GM12891 (cell line): ENCODE data around the gene NFATC1.

ENCODE experiments used
- DNase-seq: peaks from one replicate; pipeline ENCODE4 v3.0.0; 2011; ENCODE audit warnings: low spot score; ENCODE audit not compliant: insufficient read length
- FAIRE-seq: peaks from 2 replicates; lab custom pipeline; 2011; peaks lifted over from hg19 to GRCh38; lab: Jason Lieb, UNC
- PAX5 ChIP-seq: IDR thresholded peaks from 2 replicates; pipeline ENCODE4 v1.6.1; 2011; ENCODE audit warnings: low read length, moderate library complexity, mild to moderate bottlenecking; ENCODE audit not compliant: insufficient read depth, severe bottlenecking
- POLR2A ChIP-seq: IDR thresholded peaks from 2 replicates; pipeline ENCODE4 v1.6.1; 2011; ENCODE audit warnings: low read depth, low read length, control low read depth
- POLR2AphosphoS5 ChIP-seq: IDR thresholded peaks from 2 replicates; pipeline ENCODE4 v1.6.1; 2011; ENCODE audit warnings: low read depth, low read length, control low read depth
- POU2F2 ChIP-seq: IDR thresholded peaks from 2 replicates; pipeline ENCODE4 v1.6.1; 2011; ENCODE audit warnings: low read depth, mild to moderate bottlenecking, control low read depth, low read length, moderate library complexity
- SPI1 ChIP-seq: IDR thresholded peaks from 2 replicates; pipeline ENCODE4 v1.6.1; 2011; ENCODE audit warnings: low read depth, low read length, control low read depth
- TAF1 ChIP-seq: IDR thresholded peaks from 2 replicates; pipeline ENCODE4 v1.6.1; 2011; ENCODE audit warnings: low read depth, low read length, control low read depth

The NFATC1 gene

DNA sequence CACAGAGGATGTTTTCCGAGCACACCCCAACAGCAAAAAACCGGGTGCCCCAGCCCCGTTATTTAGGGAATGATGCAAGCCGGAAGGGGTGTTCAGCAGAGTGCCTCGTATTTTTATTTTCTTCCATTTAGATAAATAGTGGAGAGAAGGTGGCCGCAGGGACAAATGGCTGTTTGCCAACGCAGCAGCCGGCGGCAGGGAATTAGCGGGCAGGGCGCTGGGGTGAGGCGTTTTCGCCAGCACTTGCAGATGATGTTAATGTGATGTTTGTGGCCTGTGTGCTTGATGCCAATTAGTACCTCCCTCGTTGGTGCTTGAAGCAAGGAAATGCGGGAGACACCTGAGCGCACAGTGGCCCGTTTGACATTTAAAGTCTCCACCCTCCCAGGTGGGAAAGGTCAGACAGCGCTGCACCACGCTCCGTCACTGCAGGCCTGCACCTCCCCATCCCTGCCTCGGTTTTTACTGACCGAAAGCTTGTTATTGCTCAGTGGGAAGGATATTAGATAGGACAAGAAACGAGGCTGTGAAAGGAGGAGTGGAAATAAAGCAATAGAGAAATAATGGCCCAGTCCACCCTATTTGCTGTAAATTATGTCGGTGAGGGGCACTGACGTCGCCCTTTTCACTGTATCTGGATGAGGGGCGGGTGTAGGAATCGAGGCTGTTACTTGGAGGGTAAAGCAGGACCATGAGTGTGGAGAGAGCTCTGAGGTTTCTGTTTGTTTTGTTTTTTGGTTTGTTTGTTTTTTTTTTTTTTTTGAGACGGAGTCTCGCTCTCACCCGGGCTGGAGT is 39.1 kb downstream of the NFATC1 start:
- peak; percentile 54 for FAIRE-seq
- DNase-seq = no peak
- TF ChIP-seq POU2F2 (no peak), POLR2AphosphoS5 (no peak)

GRCh38 chr18:79436556-79437275 is 41.0 kb downstream of the NFATC1 start:
- TF ChIP-seq POU2F2 (no peak), TAF1 (no peak), POLR2A (no peak), PAX5 (no peak)
- FAIRE-seq (no peak), DNase-seq (no peak)

GRCh38 chr18:79438089-79438897 is 42.6 kb downstream of the NFATC1 start:
- FAIRE-seq = no peak
- TF ChIP-seq POU2F2 (no peak), TAF1 (no peak), POLR2A (no peak), SPI1 (no peak), POLR2AphosphoS5 (no peak), PAX5 (no peak)
- DNase-seq = no peak

DNA sequence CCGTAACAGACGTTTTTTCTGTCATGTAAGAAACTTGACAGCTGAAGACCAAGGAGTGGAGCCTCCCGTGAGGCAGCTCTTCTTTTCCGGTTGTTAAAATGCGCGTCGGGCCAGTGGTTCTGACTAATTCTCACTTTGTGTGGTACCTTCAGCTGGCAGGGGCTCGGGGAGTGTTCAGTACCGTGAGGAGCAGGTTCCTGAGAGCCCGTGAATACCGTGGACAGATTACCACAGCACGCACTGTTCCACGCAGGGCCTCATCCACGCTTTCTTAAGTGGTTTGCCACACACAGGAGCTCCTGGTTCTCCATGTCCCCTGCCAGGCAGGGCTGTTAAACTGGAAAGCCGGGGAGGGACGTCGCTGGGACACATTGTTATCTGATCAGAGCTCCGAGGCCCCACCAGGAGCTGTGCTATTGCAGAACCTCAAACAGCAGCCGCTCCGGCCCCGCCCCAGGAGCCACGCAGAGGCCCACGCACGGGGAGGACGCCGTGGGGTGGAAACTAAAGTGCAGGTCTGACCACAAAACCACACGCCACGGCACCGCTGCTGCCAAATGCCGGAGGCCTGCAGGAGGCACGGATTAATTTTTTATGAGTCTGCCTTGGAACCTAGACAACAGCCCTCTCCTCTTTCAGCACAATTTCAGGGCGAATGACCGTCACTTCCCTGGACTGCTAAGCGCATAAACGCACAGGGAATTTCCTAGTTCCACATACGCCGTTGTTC is 43.3 kb downstream of the NFATC1 start:
- FAIRE-seq = no peak
- TF ChIP-seq TAF1 (no peak), POLR2A (no peak), PAX5 (no peak), SPI1 (no peak), POLR2AphosphoS5 (0 out of 2 replicates have a peak, but pooled peaks have one; percentile 2), POU2F2 (no peak)
- no peak for DNase-seq

DNA sequence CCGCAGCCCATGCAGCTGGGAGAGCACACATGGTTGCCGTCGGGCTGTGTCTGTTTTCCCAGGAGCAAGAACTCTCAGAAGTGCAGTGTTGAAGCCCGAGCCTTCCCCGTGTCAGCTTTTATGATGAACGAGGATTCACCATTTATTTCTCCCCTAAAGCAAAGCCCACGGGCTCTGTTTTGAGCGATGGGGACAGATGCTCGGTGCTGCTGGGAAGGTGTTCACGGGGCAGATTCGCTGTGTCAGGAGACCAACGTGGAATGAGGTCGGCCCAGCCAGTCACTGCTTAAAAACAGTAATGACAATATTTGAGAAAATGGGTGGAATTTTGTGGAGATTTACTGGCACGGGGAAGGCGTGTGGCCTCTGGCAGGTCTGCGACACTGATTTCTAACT is 43.9 kb downstream of the NFATC1 start:
- TF ChIP-seq PAX5 (no peak), POLR2AphosphoS5 (no peak), TAF1 (no peak), POU2F2 (no peak), SPI1 (no peak), POLR2A (no peak)
- no peak for FAIRE-seq
- DNase-seq = no peak

GRCh38 chr18:79440316-79441110 is 44.8 kb downstream of the NFATC1 start:
- DNase-seq (no peak), FAIRE-seq (no peak)
- TF ChIP-seq POLR2AphosphoS5 (no peak), TAF1 (no peak), POLR2A (no peak), POU2F2 (no peak), PAX5 (no peak), SPI1 (no peak)

GRCh38 chr18:79441420-79441819 is 45.7 kb downstream of the NFATC1 start:
- DNase-seq (no peak), FAIRE-seq (peak; percentile 26)
- TF ChIP-seq POLR2AphosphoS5 (no peak), POLR2A (no peak), SPI1 (no peak), TAF1 (no peak), POU2F2 (no peak), PAX5 (no peak)
